Raji (cell line): ENCODE data around the gene RNGTT.

Experiments used
- POLR2A ChIP-seq: IDR thresholded peaks from 2 replicates; pipeline ENCODE4 v1.6.1; 2011; ENCODE audit warnings: low read depth, low read length, control low read depth; ENCODE audit not compliant: insufficient read depth

Gene RNGTT

GRCh38 chr6:88858455-88858854, 105.0 kb downstream of the RNGTT start:
- no peak for TF ChIP-seq POLR2A

GRCh38 chr6:88856566-88856965, 106.9 kb downstream of the RNGTT start:
- TF ChIP-seq POLR2A: no peak

GRCh38 chr6:88855541-88856147, 107.8 kb downstream of the RNGTT start:
- no peak for TF ChIP-seq POLR2A

GRCh38 chr6:88852775-88853174, 110.6 kb downstream of the RNGTT start:
- TF ChIP-seq POLR2A: no peak

DNA sequence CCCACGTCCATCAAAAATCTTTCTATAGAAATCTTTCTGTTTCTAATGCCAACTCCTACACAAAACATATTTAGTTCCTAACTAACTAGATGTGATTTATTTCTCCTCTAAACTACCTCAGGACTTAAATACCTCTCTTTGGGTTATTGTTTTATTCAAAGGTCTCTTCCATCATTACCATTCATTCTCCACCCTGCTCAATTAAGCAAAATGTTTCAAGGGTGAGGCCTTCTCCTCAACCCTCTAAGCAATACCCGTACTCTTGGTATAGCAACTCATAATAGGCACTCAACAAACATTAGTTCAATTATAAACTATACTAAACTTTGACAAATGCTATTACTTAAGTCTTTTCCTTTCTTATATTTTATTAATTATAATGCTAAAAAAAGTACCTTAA, 111.4 kb downstream of the RNGTT start:
- TF ChIP-seq POLR2A: no peak

- no peak for TF ChIP-seq POLR2A
Measured at GRCh38 chr6:88848870-88849269, 114.5 kb downstream of the RNGTT start.

GRCh38 chr6:88843040-88843439, 120.4 kb downstream of the RNGTT start:
- TF ChIP-seq POLR2A: no peak

- no peak for TF ChIP-seq POLR2A
Measured at GRCh38 chr6:88842320-88842719, 121.1 kb downstream of the RNGTT start.

DNA sequence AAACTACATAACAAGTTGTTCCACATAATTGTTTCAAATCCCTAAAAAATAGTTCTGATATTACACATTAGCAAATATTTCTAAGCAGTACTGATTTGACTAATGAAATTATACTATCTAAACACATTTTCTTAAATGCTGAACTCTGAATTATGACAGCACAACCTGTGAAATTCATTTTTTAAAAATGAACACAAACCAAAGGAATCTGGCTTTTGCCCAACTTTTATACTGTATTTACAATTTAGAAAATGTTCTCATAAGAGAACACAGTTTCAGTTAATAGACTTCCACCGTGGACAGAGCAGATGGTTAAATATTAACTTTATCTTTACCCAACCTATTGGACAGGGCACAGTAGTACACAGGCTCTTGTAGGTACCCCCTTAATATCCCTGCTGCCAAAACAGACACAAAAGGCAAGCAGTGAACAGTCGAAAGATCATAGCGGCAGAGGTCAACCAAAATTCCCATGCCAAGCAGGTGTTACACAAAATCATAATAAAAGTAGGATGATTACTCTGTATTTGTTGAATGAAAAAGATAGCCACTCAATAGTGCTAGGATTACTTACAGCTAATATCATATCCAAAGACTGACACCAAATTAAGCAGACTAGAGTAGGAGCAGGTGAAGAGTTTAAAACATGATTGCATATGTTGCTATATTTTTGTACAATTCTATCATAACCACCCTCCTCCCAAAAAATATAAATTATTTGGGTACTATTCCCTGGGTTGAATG, 122.5 kb downstream of the RNGTT start:
- no peak for TF ChIP-seq POLR2A

DNA sequence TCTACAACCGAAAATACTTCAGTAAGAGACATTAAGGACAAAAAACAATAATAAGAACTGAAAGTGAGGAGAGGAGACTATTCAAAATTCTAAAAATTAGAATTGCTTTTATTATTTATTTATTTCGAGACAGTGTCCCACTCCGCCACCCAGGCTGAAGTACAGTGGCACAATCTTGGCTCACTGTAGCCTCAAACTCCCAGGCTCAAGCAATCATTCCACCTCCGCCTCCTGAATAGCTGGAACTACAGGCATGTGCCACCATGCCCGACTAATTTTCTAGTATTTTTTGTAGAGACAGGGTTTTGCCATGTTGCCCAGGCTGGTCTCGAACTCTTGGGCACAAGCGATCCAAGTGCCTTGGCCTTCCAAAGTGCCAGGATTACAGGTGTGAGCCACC, 123.1 kb downstream of the RNGTT start:
- TF ChIP-seq POLR2A: no peak

DNA sequence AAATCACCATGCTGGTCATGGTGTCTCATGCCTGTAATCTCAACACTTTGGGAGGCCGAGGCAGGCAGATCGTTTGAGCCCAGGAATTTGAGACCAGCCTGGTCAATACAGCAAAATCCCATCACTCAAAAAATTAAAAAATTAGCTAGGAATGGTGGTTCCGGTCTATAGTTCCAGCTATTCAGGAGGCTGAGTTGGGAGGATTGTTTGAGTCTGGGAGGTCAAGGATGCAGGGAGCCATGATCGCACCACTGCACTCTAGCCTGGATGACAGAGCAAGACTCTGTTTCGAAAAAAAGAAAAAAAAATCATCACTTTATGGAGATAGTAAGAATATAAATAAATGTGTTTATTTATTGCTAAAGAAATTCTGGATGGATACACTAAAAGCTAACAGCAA, 124.1 kb downstream of the RNGTT start:
- TF ChIP-seq POLR2A: no peak

- no peak for TF ChIP-seq POLR2A
Measured at GRCh38 chr6:88835210-88835609, 128.2 kb downstream of the RNGTT start.

DNA sequence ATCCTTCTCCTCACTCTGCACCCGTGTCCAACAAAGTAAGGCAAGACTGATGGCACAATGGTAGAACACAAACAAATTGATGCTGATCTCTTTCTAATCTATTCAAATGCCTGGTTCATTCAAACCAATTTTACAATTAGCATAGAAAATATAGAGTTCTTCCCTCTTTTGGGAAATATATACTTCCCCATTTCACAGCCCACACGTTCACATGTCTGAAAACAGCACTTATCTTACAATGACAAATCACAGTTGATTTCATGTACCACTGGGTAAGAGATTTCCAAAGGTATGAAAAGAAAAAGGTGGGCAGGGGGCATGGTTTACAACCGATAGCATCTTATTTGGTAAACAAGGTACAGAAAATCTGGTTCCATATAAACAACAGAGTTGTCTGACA, 137.6 kb downstream of the RNGTT start:
- no peak for TF ChIP-seq POLR2A

DNA sequence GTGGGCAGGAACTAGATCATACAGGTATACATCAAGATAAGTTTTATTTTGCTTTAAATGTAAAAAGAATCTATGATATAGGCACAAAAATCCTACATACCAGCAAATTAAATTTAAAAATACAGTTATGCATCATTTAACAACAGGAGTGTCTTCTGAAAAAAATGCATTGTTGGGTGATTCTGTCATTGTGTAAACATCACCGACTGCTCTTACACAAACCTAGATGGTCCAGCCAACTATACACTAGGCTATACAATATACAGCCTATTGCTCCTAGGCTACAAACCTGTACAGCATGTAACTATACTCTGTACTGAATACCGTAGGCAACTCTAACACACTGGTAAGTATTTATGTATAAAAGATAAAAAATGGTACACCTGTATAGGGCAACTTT, 139.4 kb downstream of the RNGTT start:
- no peak for TF ChIP-seq POLR2A

DNA sequence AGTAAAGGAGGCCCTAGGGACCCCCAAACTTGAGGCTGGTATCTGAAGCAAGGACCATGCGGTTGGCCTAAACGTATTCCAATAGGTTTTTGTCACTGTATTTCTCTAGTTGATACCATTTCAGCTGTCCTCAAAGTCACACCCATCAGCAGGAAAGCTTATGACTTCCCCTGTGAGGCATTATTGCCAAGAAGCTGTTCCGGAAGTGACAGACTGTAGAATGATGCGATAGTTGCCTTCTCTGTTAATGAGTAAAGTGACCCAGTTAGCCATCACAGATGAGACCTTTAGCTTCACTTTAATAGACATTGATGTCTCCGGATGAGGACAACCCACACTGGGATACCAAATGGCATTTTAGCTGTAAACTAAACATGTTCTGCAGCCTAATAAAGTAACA, 147.9 kb downstream of the RNGTT start:
- TF ChIP-seq POLR2A: no peak

- no peak for TF ChIP-seq POLR2A
Measured at GRCh38 chr6:88814909-88815308, 148.5 kb downstream of the RNGTT start.

DNA sequence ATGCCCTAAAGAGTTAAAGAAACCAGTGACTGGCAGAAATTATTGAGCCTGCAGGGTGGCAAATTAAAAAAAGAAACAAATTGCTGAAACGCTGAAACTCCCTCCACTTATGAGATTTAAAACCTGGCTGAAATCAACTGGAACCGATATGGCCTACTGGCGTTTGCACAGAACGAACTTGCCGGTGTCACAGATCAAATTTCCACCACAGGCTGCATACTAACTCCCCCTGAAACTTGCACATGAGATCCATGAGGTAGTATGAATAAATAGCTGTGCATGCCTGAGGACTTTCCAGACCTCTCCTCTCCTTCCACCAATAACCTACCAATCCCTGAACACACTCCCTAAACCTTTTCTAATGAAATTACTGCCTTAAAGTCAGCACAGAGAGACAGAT, 150.4 kb downstream of the RNGTT start:
- TF ChIP-seq POLR2A: no peak

DNA sequence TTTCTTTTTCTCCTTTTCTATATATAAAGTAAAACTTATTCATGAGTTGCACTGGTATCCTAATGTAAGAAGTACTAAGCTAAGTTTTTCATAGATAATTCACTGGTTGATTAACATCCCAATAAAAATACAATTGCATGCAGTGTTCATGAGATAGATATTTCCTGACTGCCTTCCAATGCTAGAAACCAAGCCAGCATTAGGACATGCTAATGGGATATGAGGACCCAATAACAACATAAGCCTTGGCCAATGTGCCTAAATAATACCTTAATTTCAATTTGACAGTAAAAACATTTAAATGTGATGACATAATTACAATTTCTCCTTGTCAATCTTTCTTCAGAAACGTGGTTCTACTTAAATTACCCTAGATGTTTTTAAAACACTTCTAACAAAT, 152.7 kb downstream of the RNGTT start:
- TF ChIP-seq POLR2A: no peak

DNA sequence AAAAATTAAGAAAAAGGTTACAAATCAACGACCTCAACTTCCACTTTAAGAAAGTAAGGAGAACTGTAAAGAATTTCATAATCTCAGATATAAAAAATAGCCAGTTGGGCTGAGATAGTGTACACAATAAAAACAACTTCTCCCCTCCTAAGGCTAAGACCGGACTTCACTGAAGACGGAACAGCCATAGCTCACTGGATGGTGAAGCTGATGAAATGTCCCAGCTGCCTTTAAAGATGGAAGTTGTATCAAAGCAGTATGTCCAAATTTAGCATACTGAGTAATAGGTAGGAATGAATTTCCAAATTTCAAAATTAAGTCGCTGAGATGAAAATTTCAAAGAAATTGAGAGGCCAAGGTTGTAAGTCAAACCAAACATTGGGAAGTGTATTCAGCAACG, 153.3 kb downstream of the RNGTT start:
- no peak for TF ChIP-seq POLR2A
